Neuron (in vitro differentiated cells): ENCODE measurements around the gene IMMP2L.

Experiments used
- H2AFZ ChIP-seq: one replicate; pipeline ENCODE4 v1.6.1; 2013; ENCODE audit warnings: low read depth, mild to moderate bottlenecking, inconsistent platforms, low read length, moderate library complexity
- H3K27me3 ChIP-seq: one replicate; pipeline ENCODE4 v1.6.1; 2013; ENCODE audit warnings: low read length; ENCODE audit not compliant: insufficient read depth
- H3K36me3 ChIP-seq: one replicate; pipeline ENCODE4 v1.6.1; 2013; ENCODE audit warnings: low read length; ENCODE audit not compliant: insufficient read depth
- H3K4me1 ChIP-seq: one replicate; pipeline ENCODE4 v1.6.1; 2013; ENCODE audit warnings: low read length; ENCODE audit not compliant: insufficient read depth
- H3K4me3 ChIP-seq: 2 replicates; pipeline ENCODE4 v1.5.1; 2013; ENCODE audit warnings: mild to moderate bottlenecking, low read length, moderate library complexity
- H3K9me3 ChIP-seq: one replicate; pipeline ENCODE4 v1.6.1; 2013; ENCODE audit warnings: low read length

The IMMP2L gene

GRCh38 chr7:110803602-110804143, 758.6 kb downstream of the IMMP2L start:
- Histone ChIP-seq H3K9me3 (no peaks in the 10 kb centered on the region), H3K27me3 (no peaks in the 10 kb centered on the region), H3K4me3 (no peak overlapping the region), H3K4me1 (no peaks in the 10 kb centered on the region), H2AFZ (no peak overlapping the region), H3K36me3 (no peaks in the 10 kb centered on the region)

GRCh38 chr7:110801502-110801901, 760.8 kb downstream of the IMMP2L start:
- Histone ChIP-seq H3K27me3 (no peaks in the 10 kb centered on the region), H2AFZ (no peak overlapping the region), H3K9me3 (no peaks in the 10 kb centered on the region), H3K4me1 (no peaks in the 10 kb centered on the region), H3K36me3 (no peaks in the 10 kb centered on the region), H3K4me3 (no peak overlapping the region)

DNA sequence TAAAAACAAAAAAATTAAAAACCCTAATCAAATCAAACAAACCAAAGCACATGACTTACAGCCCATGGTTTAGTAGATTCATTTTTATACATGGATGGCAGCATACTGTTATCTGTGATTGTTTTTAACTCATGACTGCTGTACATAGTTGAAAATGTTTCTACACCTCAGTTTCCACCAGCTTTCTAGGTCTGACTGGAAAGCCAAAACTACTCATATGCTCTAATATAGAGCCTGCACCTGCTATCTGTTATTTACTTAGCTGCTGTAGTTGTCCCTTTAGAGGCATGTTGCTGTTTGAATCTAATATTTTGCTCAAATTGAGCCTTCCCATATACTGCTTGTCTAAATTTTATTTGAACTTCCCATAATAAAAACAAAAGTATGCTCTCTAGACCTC, 761.3 kb downstream of the IMMP2L start:
- Histone ChIP-seq H3K36me3 (no peaks in the 10 kb centered on the region), H2AFZ (no peak overlapping the region), H3K4me1 (no peaks in the 10 kb centered on the region), H3K9me3 (no peaks in the 10 kb centered on the region), H3K4me3 (no peak overlapping the region), H3K27me3 (no peaks in the 10 kb centered on the region)

GRCh38 chr7:110797656-110798055, 764.6 kb downstream of the IMMP2L start:
- Histone ChIP-seq H3K4me1 (no peaks in the 10 kb centered on the region), H3K4me3 (no peak overlapping the region), H3K9me3 (no peaks in the 10 kb centered on the region), H2AFZ (no peak overlapping the region), H3K27me3 (no peaks in the 10 kb centered on the region), H3K36me3 (no peaks in the 10 kb centered on the region)

DNA sequence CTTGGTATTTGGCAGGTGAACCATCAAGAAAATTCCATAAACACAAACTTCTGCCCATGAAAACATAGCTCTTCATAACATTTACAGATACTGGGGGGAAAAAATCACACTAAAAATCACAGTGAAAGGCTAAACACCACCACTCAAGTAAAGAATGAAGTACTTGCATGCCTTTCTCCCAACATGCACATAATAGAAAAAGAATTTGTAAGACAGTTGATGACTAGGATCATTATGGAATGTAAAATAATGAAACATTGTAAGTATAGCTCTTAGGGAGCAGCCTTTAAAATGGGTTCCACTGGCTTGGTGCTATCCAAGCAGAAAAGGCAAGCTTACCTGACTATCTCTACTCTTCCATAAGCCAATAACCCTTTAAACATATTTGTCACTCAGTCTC, 771.3 kb downstream of the IMMP2L start:
- peaks cover 2% of the 10 kb centered on the region for H3K4me1 ChIP-seq
- no peaks in the 10 kb centered on the region for H3K9me3 ChIP-seq
- H3K27me3 ChIP-seq = no peaks in the 10 kb centered on the region
- no peak overlapping the region for H3K4me3 ChIP-seq
- no peaks in the 10 kb centered on the region for H3K36me3 ChIP-seq
- H2AFZ ChIP-seq = no peak overlapping the region

- Histone ChIP-seq H3K4me1 (peaks cover 2% of the 10 kb centered on the region), H3K27me3 (no peaks in the 10 kb centered on the region), H3K9me3 (no peaks in the 10 kb centered on the region), H2AFZ (no peak overlapping the region), H3K4me3 (no peak overlapping the region), H3K36me3 (no peaks in the 10 kb centered on the region)
These were observed 775.8 kb downstream of the IMMP2L start for GRCh38 chr7:110786328-110786965.

- H3K4me1 ChIP-seq = peaks cover 6% of the 10 kb centered on the region
- H3K4me3 ChIP-seq = no peak overlapping the region
- H3K27me3 ChIP-seq = no peaks in the 10 kb centered on the region
- H2AFZ ChIP-seq = no peak overlapping the region
- H3K9me3 ChIP-seq = no peaks in the 10 kb centered on the region
- H3K36me3 ChIP-seq = no peaks in the 10 kb centered on the region
These were observed 777.5 kb downstream of the IMMP2L start for GRCh38 chr7:110784749-110785148.

DNA sequence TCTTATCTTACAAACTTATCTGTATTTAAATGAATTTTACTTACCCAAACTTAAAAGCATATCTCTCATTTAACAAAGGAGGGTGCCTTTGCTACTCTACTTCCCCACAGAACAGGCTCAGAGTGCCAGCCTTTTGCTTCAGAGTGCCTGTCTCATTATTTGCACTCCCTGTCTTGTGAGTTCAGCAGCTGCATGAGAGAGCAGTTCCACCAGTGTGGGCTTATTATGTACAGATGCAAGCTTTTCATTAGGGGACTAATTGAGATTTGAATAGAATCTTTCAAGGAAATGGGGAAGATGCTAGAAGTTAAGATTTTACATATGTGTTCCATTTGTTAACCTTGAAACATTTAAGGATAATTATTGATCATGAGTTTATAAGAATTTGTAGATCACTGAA, 781.6 kb downstream of the IMMP2L start:
- no peak overlapping the region for H3K4me3 ChIP-seq
- H3K9me3 ChIP-seq = no peaks in the 10 kb centered on the region
- H3K4me1 ChIP-seq = peaks cover 4% of the 10 kb centered on the region
- no peaks in the 10 kb centered on the region for H3K27me3 ChIP-seq
- no peaks in the 10 kb centered on the region for H3K36me3 ChIP-seq
- no peak overlapping the region for H2AFZ ChIP-seq

GRCh38 chr7:110779339-110779738, 783.0 kb downstream of the IMMP2L start:
- H3K36me3 ChIP-seq = no peaks in the 10 kb centered on the region

GRCh38 chr7:110775046-110775445, 787.2 kb downstream of the IMMP2L start:
- Histone ChIP-seq H2AFZ (no peak overlapping the region), H3K27me3 (no peaks in the 10 kb centered on the region), H3K4me3 (no peak overlapping the region), H3K36me3 (no peaks in the 10 kb centered on the region), H3K9me3 (no peaks in the 10 kb centered on the region), H3K4me1 (no peaks in the 10 kb centered on the region)

More at GRCh38 chr7:110779339-110779738, 783.0 kb downstream of the IMMP2L start:
- H2AFZ ChIP-seq = no peak overlapping the region
- peaks cover 4% of the 10 kb centered on the region for H3K4me1 ChIP-seq
- no peaks in the 10 kb centered on the region for H3K9me3 ChIP-seq
- H3K4me3 ChIP-seq = no peak overlapping the region
- H3K27me3 ChIP-seq = no peaks in the 10 kb centered on the region

- Histone ChIP-seq H3K27me3 (no peaks in the 10 kb centered on the region), H3K4me1 (peaks cover 2% of the 10 kb centered on the region), H2AFZ (no peak overlapping the region), H3K9me3 (no peaks in the 10 kb centered on the region), H3K36me3 (no peaks in the 10 kb centered on the region), H3K4me3 (no peak overlapping the region)
These were observed 788.2 kb downstream of the IMMP2L start for GRCh38 chr7:110774071-110774470.

GRCh38 chr7:110772615-110773014, 789.7 kb downstream of the IMMP2L start:
- Histone ChIP-seq H3K27me3 (no peaks in the 10 kb centered on the region), H3K9me3 (no peaks in the 10 kb centered on the region), H2AFZ (no peak overlapping the region), H3K36me3 (no peaks in the 10 kb centered on the region), H3K4me3 (no peak overlapping the region), H3K4me1 (peaks cover 4% of the 10 kb centered on the region)

- H3K9me3 ChIP-seq = no peaks in the 10 kb centered on the region
- H3K4me1 ChIP-seq = peaks cover 4% of the 10 kb centered on the region
- H3K4me3 ChIP-seq = no peak overlapping the region
- no peak overlapping the region for H2AFZ ChIP-seq
- H3K36me3 ChIP-seq = no peaks in the 10 kb centered on the region
- H3K27me3 ChIP-seq = no peaks in the 10 kb centered on the region
These were observed 790.6 kb downstream of the IMMP2L start for GRCh38 chr7:110771717-110772116.

DNA sequence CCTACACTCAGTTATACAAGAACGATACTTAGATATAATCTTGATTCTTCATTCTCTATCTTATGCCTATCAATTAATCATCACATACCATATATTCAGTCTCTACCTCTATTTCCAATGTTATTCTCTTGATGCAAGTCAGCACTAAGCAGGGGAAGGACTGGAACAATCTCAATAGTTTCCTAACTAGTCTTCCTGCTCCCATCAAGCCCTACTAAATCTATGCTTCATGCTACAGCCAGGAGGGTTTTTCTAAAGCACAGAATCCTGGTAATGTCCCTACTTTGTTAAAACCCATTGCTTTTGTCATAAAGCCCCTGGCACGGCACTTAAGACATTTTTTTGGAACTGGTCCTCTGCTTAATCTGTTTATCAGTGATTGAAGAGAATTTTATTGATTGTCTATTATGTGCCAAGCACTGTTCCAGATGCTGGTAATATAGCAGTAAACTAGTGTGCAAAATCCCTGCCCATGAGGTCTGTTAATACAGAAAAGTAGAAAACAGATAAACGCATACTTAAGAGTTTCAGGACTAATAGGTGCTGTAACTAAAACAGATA, 794.7 kb downstream of the IMMP2L start:
- H2AFZ ChIP-seq = no peak overlapping the region
- H3K9me3 ChIP-seq = no peaks in the 10 kb centered on the region
- peaks cover 4% of the 10 kb centered on the region for H3K4me1 ChIP-seq
- H3K4me3 ChIP-seq = no peak overlapping the region
- H3K36me3 ChIP-seq = no peaks in the 10 kb centered on the region
- H3K27me3 ChIP-seq = no peaks in the 10 kb centered on the region
